HepG2 (cell line): ENCODE measurements around the gene GRAMD4. TPM values are rescaled to one million over a fixed set of nuclear protein-coding genes. Genes with fewer than 3 reads are reported as not detected.

Experiments
- ERF ChIP-seq: IDR thresholded peaks from 2 replicates; pipeline ENCODE4 v1.6.1; 2018; ENCODE audit warnings: missing biosample characterization, missing genetic modification reagents
- FOXA3 ChIP-seq: IDR thresholded peaks from 2 replicates; pipeline ENCODE4 v1.6.1; 2016; ENCODE audit warnings: missing genetic modification reagents, missing compliant biosample characterization
- HMG20A ChIP-seq: IDR thresholded peaks from 2 replicates; pipeline ENCODE4 v1.6.1; 2016; ENCODE audit warnings: borderline replicate concordance
- HNRNPH1 ChIP-seq: fragments of 200-400 bp; formaldehyde crosslinking; optimal IDR thresholded peaks from 2 replicates; pipeline ENCODE3; 2017; ENCODE audit warnings: mild to moderate bottlenecking, low read depth, low read length
- HNRNPLL ChIP-seq: fragments of 200-400 bp; formaldehyde crosslinking; IDR thresholded peaks from 2 replicates; pipeline ENCODE4 v1.6.1; 2017; ENCODE audit warnings: mild to moderate bottlenecking, low read depth, low read length; ENCODE audit not compliant: poor library complexity, severe bottlenecking
- HNRNPUL1 ChIP-seq: fragments of 200-400 bp; formaldehyde crosslinking; IDR thresholded peaks from 2 replicates; pipeline ENCODE4 v1.6.1; 2017; ENCODE audit warnings: low read depth, mild to moderate bottlenecking, low read length, moderate library complexity
- MYNN ChIP-seq: sonication (generic); formaldehyde crosslinking; IDR thresholded peaks from 2 replicates; pipeline ENCODE4 v1.4.0; 2020; ENCODE audit warnings: mild to moderate bottlenecking, low read depth, missing genetic modification reagents
- PCBP1 ChIP-seq: fragments of 200-400 bp; formaldehyde crosslinking; IDR thresholded peaks from 2 replicates; pipeline ENCODE4 v1.6.1; 2017; ENCODE audit warnings: mild to moderate bottlenecking, low read depth, low read length, borderline replicate concordance
- RBFOX2 ChIP-seq: fragments of 200-400 bp; formaldehyde crosslinking; IDR thresholded peaks from 2 replicates; pipeline ENCODE4 v1.6.1; 2017; ENCODE audit warnings: low read depth, mild to moderate bottlenecking, low read length
- RBM39 ChIP-seq: fragments of 200-400 bp; formaldehyde crosslinking; IDR thresholded peaks from one replicate; pipeline ENCODE4 v1.6.1; 2018; ENCODE audit warnings: antibody characterized with exemption, mild to moderate bottlenecking, low read depth, low read length; ENCODE audit not compliant: poor library complexity, severe bottlenecking
- RFX5 ChIP-seq: IDR thresholded peaks from 2 replicates; pipeline ENCODE4 v1.6.1; 2011; ENCODE audit warnings: low read depth, low read length, improper control_type of control experiment
- TRIM24 ChIP-seq: sonication (generic); formaldehyde crosslinking; IDR thresholded peaks from 2 replicates; pipeline ENCODE4 v1.8.0; 2022; ENCODE audit warnings: mild to moderate bottlenecking, missing genetic modification reagents
- ZFP1 ChIP-seq: IDR thresholded peaks from 2 replicates; pipeline ENCODE4 v1.6.1; 2016
- ZNF101 ChIP-seq: sonication (generic); formaldehyde crosslinking; IDR thresholded peaks from 2 replicates; pipeline ENCODE4 v1.4.0; 2020; ENCODE audit warnings: mild to moderate bottlenecking, low read depth, missing genetic modification reagents, borderline replicate concordance
- ZNF207 ChIP-seq: fragments of 450-650 bp; IDR thresholded peaks from 2 replicates; pipeline ENCODE4 v1.6.1; 2016; ENCODE audit warnings: antibody characterized with exemption, borderline replicate concordance
- ZNF614 ChIP-seq: IDR thresholded peaks from 2 replicates; pipeline ENCODE4 v1.6.1; 2018; ENCODE audit warnings: missing biosample characterization, missing genetic modification reagents, inconsistent platforms, borderline replicate concordance
- ZNF644 ChIP-seq: IDR thresholded peaks from 2 replicates; pipeline ENCODE4 v1.6.1; 2016; ENCODE audit warnings: low read depth
- polyA plus RNA-seq, 8 experiments: library from polyadenylated mRNA; depleted of rRNA in 3 of 8; stranded (reverse) in 7 of 8; unstranded in 1 of 8; fragments of >200 nt; fragmentation: Illumina TruSeq in 4 of 8; extraction: Trizol in 4 of 8; gene quantifications; 2 replicates each; pipeline versions ENCODE4 v1.2.1 to v1.2.3, GENCODE V29; 2011 to 2016; ENCODE audit warnings: low read depth in 4 of 8, missing spikeins in 1 of 8, mixed read lengths in 1 of 8; ENCODE audit not compliant: insufficient read depth in 1 of 8
- total RNA-seq, 5 experiments: library from RNA; depleted of rRNA; stranded (reverse); fragments of >200 nt; fragmentation: Illumina TruSeq; extraction: Trizol; gene quantifications; 2 replicates each; pipeline ENCODE4 v1.2.3, GENCODE V29; 2016; ENCODE audit warnings: low read depth in 1 of 5
- TF ChIP-seq, protein P1 (sequence below): sonication (generic); formaldehyde crosslinking; IDR thresholded peaks from 2 replicates; pipeline ENCODE4 v1.4.0; 2020; ENCODE audit warnings: missing genetic modification reagents
- TF ChIP-seq, protein P2 (sequence below): sonication (generic); formaldehyde crosslinking; IDR thresholded peaks from 2 replicates; pipeline ENCODE4 v1.4.0; 2020; ENCODE audit warnings: missing genetic modification reagents
- TF ChIP-seq, protein P3 (sequence below): sonication (generic); formaldehyde crosslinking; IDR thresholded peaks from 2 replicates; pipeline ENCODE4 v1.5.1; 2020; ENCODE audit warnings: mild to moderate bottlenecking, moderate library complexity, missing genetic modification reagents
- TF ChIP-seq, protein P4 (sequence below), 2 experiments: sonication (generic) in 1 of 2; formaldehyde crosslinking in 1 of 2; IDR thresholded peaks; 2 replicates each; pipeline versions ENCODE4 v1.4.0 to v1.6.1; 2018 to 2020; ENCODE audit warnings: missing genetic modification reagents in 2 of 2, borderline replicate concordance in 1 of 2, low read depth in 1 of 2, mild to moderate bottlenecking in 1 of 2, missing biosample characterization in 1 of 2
- TF ChIP-seq, protein P5 (sequence below): IDR thresholded peaks from 2 replicates; pipeline ENCODE4 v1.6.1; 2018; ENCODE audit warnings: missing genetic modification reagents

Gene GRAMD4
- total and polyA plus RNA-seq, 2 of the 13 experiments (the other 11 are each of a cell fraction or from before 2014, with no cell fraction given): 15.2 to 15.7 TPM

DNA sequence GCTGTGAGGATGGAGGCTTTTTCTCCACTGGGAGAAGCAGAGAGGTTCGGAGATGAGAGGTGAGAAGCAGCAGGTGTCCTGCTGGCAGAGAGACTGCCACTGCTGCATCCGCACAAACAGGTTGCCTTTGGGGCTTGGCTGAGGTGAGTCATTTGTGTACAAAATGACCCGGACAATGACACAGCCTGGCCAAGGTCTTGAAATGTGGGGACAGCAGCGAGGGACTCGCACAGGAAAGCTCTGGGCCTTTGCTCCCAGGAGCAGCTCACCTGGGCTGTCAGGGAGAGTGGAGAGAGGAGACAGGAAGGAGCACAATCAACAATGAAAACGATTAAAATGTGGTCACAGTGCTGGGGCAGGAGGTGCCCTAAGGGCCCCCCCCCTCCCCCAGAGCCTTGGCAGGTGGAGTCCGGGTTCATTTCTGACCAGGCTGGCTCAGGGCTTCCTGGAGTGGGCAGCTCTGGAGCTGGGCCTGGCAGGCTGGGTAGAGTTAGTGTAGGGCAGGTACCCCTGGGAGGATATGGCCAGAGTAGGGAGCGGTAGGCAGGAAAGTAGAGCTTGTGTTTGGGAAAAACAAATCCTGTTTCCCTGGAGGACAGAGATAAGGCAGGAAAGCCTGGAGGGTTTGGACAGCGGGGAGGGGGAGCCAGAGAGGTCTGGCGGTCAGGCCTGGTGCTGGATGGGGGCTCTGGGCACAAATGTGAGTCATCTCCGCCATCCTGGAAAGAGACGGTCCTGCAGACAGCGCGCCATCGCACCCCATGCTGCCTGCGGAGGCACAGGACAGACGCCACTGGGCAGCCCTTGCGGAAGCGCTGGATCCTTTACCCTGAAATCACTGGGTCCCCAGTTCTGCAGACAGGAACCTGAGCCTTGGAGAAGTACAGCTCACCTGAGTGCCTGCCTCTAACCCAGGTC, 44.9 kb upstream of the GRAMD4 start (continued):
- TF ChIP-seq MYNN: no peak
- no peak for TF ChIP-seq ZFP1 (CRISPR knock-in tag)
- no peak for TF ChIP-seq HNRNPH1
- TF ChIP-seq, protein P1, sequence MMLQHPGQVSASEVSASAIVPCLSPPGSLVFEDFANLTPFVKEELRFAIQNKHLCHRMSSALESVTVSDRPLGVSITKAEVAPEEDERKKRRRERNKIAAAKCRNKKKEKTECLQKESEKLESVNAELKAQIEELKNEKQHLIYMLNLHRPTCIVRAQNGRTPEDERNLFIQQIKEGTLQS (CRISPR knock-in tag): peak; percentile 89
- TF ChIP-seq, protein P2, sequence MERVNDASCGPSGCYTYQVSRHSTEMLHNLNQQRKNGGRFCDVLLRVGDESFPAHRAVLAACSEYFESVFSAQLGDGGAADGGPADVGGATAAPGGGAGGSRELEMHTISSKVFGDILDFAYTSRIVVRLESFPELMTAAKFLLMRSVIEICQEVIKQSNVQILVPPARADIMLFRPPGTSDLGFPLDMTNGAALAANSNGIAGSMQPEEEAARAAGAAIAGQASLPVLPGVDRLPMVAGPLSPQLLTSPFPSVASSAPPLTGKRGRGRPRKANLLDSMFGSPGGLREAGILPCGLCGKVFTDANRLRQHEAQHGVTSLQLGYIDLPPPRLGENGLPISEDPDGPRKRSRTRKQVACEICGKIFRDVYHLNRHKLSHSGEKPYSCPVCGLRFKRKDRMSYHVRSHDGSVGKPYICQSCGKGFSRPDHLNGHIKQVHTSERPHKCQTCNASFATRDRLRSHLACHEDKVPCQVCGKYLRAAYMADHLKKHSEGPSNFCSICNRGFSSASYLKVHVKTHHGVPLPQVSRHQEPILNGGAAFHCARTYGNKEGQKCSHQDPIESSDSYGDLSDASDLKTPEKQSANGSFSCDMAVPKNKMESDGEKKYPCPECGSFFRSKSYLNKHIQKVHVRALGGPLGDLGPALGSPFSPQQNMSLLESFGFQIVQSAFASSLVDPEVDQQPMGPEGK (CRISPR knock-in tag): peak; percentile 38; the same call in 1 of the 2 replicates
- TF ChIP-seq ERF: peak; percentile 77
- TF ChIP-seq HMG20A: peak; percentile 63; the same call in 1 of the 2 replicates
- TF ChIP-seq HNRNPUL1: no peak
- no peak for TF ChIP-seq ZNF101
- TF ChIP-seq RBM39: no peak
- TF ChIP-seq, protein P3, sequence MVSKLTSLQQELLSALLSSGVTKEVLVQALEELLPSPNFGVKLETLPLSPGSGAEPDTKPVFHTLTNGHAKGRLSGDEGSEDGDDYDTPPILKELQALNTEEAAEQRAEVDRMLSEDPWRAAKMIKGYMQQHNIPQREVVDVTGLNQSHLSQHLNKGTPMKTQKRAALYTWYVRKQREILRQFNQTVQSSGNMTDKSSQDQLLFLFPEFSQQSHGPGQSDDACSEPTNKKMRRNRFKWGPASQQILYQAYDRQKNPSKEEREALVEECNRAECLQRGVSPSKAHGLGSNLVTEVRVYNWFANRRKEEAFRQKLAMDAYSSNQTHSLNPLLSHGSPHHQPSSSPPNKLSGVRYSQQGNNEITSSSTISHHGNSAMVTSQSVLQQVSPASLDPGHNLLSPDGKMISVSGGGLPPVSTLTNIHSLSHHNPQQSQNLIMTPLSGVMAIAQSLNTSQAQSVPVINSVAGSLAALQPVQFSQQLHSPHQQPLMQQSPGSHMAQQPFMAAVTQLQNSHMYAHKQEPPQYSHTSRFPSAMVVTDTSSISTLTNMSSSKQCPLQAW (CRISPR knock-in tag): peak; percentile 20; the same call in 1 of the 2 replicates
- TF ChIP-seq, protein P4, sequence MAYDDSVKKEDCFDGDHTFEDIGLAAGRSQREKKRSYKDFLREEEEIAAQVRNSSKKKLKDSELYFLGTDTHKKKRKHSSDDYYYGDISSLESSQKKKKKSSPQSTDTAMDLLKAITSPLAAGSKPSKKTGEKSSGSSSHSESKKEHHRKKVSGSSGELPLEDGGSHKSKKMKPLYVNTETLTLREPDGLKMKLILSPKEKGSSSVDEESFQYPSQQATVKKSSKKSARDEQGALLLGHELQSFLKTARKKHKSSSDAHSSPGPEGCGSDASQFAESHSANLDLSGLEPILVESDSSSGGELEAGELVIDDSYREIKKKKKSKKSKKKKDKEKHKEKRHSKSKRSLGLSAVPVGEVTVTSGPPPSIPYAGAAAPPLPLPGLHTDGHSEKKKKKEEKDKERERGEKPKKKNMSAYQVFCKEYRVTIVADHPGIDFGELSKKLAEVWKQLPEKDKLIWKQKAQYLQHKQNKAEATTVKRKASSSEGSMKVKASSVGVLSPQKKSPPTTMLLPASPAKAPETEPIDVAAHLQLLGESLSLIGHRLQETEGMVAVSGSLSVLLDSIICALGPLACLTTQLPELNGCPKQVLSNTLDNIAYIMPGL (CRISPR knock-in tag; IDR thresholded peaks at IDR 0.05; ENCODE audit: borderline replicate concordance in 1 of 2, low read depth in 1 of 2): peak; percentile 12 to 33; a peak in 1 of 4 replicates
- TF ChIP-seq HNRNPLL: peak; percentile 9
- peak; percentile 47; the same call in 1 of the 2 replicates for TF ChIP-seq ZNF644 (CRISPR knock-in tag)
- peak; percentile 89 for TF ChIP-seq FOXA3 (CRISPR knock-in tag)
- TF ChIP-seq RFX5: no peak
- TF ChIP-seq TRIM24 (CRISPR knock-in tag): no peak
- peak; percentile 48; the same call in 1 of the 2 replicates for TF ChIP-seq ZNF614 (CRISPR knock-in tag)
- TF ChIP-seq PCBP1: no peak
- no peak for TF ChIP-seq RBFOX2
- TF ChIP-seq, protein P5, sequence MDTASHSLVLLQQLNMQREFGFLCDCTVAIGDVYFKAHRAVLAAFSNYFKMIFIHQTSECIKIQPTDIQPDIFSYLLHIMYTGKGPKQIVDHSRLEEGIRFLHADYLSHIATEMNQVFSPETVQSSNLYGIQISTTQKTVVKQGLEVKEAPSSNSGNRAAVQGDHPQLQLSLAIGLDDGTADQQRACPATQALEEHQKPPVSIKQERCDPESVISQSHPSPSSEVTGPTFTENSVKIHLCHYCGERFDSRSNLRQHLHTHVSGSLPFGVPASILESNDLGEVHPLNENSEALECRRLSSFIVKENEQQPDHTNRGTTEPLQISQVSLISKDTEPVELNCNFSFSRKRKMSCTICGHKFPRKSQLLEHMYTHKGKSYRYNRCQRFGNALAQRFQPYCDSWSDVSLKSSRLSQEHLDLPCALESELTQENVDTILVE (CRISPR knock-in tag): 0 out of 2 replicates have a peak, but pooled peaks have one; percentile 22
- no peak for TF ChIP-seq ZNF207
